Lower leg skin (tissue), 4 donors: ENCODE measurements around the gene ADAMTSL1. TPM values are rescaled to one million over a fixed set of nuclear protein-coding genes. Genes with fewer than 3 reads are reported as not detected.

ENCODE experiments used
- DNase-seq, 2 donors: peaks; one replicate each; pipeline ENCODE4 v3.0.0-alpha.2; 2019; ENCODE audit warnings: low spot score in 2 of 2
- H3K4me3 ChIP-seq: fragments of 200-600 bp; sonication (generic); 2 replicates; pipeline ENCODE4 v1.5.1; 2017; ENCODE audit warnings: mild to moderate bottlenecking, low read depth; ENCODE audit not compliant: poor library complexity, severe bottlenecking
- CTCF ChIP-seq, 3 donors: fragments of 450-650 bp; IDR thresholded peaks; one replicate each; pipeline ENCODE4 v1.5.1; 2016; ENCODE audit warnings: antibody characterized with exemption in 3 of 3, mild to moderate bottlenecking in 3 of 3, moderate library complexity in 2 of 3
- POLR2A ChIP-seq, 2 donors: fragments of 450-650 bp; IDR thresholded peaks; one replicate each; pipeline ENCODE4 v1.6.1; 2016 to 2017; ENCODE audit warnings: antibody characterized with exemption in 2 of 2, mild to moderate bottlenecking in 1 of 2, moderate library complexity in 1 of 2
- WGBS, 2 donors: methylation state at CpG; one replicate each; pipeline ENCODE4 v1.1.5; 2018; 5-methylcytosine and 5-hydroxymethylcytosine counted together
- intact Hi-C: fragments of 100-400 bp; cut with DNase I; formaldehyde crosslinking; loops from one replicate; pipeline ENCODE4 v1.15.0; 2023; ENCODE audit warnings: low total_unique reads
- total RNA-seq, 4 donors: library from RNA; depleted of rRNA; stranded (reverse); fragments of >200 nt; gene quantifications; one replicate each; pipeline ENCODE4 v1.1.0, GENCODE V29; 2016

The ADAMTSL1 gene
- total RNA-seq, 4 donors from 2014 or later, result 1.2 to 3.6 (median 1.9) TPM

- DNase-seq, result no peak
- 72 to 79% methylated on average over 1 of the region's 1 CpG for WGBS, 2 donors
- H3K4me3 ChIP-seq, result no peak overlapping the region
- TF ChIP-seq POLR2A (IDR thresholded peaks at IDR 0.05) (no peak), CTCF (IDR thresholded peaks at IDR 0.05) (no peak)
- intact Hi-C loops, result no loop called here
Measured at GRCh38 chr9:18617759-18618158, 143.8 kb downstream of the ADAMTSL1 start.

GRCh38 chr9:18618862-18619261 lies 144.9 kb downstream of the ADAMTSL1 start:
- no peak overlapping the region for H3K4me3 ChIP-seq
- TF ChIP-seq CTCF (IDR thresholded peaks at IDR 0.05) (no peak), POLR2A (IDR thresholded peaks at IDR 0.05) (no peak)
- intact Hi-C loops, result no loop called here
- no peak for DNase-seq
- 82 to 90% methylated on average over 2 of the region's 2 CpGs for WGBS, 2 donors

- TF ChIP-seq POLR2A (IDR thresholded peaks at IDR 0.05) (no peak), CTCF (IDR thresholded peaks at IDR 0.05) (no peak)
- no peak for DNase-seq
- H3K4me3 ChIP-seq, result no peak overlapping the region
- intact Hi-C loops, result no loop called here
- 94 to 99% methylated on average over 11 of the region's 11 CpGs for WGBS, 2 donors
Measured at GRCh38 chr9:18622186-18622836, 148.4 kb downstream of the ADAMTSL1 start.

GRCh38 chr9:18623221-18624079 lies 149.5 kb downstream of the ADAMTSL1 start:
- TF ChIP-seq POLR2A (IDR thresholded peaks at IDR 0.05) (no peak), CTCF (IDR thresholded peaks at IDR 0.05) (no peak)
- intact Hi-C loops, result no loop called here
- 60 to 70% methylated on average over 4 of the region's 4 CpGs for WGBS, 2 donors
- no peak for DNase-seq
- H3K4me3 ChIP-seq, result no peak overlapping the region

- WGBS, 2 donors, result 65 to 81% methylated on average over 2 of the region's 2 CpGs
- intact Hi-C loops, result no loop called here
- no peak for DNase-seq
- no peak for TF ChIP-seq POLR2A (IDR thresholded peaks at IDR 0.05)
- TF ChIP-seq CTCF (IDR thresholded peaks at IDR 0.05), result no peak
- H3K4me3 ChIP-seq, result no peak overlapping the region
Measured at GRCh38 chr9:18626046-18626698, 152.2 kb downstream of the ADAMTSL1 start.
